Ovary (tissue), 3 donors: ENCODE measurements around the gene PTPN3.

Experiments used
- CTCF ChIP-seq, 3 donors: fragments of 450-650 bp in 2 of 3; fragments of 200-600 bp in 1 of 3; IDR thresholded peaks; one replicate each; pipeline versions ENCODE4 v1.5.1 to v1.8.0; 2016 to 2022; ENCODE audit warnings: antibody characterized with exemption in 3 of 3, mild to moderate bottlenecking in 1 of 3
- EP300 ChIP-seq: sonication (generic); formaldehyde crosslinking; IDR thresholded peaks from one replicate; pipeline ENCODE4 v1.6.1; 2017; ENCODE audit warnings: antibody characterized with exemption
- POLR2A ChIP-seq: fragments of 450-650 bp; IDR thresholded peaks from one replicate; pipeline ENCODE4 v1.6.1; 2017; ENCODE audit warnings: antibody characterized with exemption, mild to moderate bottlenecking, moderate library complexity
- donor health status: DM: no; HTN: no; CAD: no.

- TF ChIP-seq CTCF (IDR thresholded peaks at IDR 0.05) (no peak), EP300 (no peak), POLR2A (no peak)
Measured at GRCh38 chr9:109379513-109379912, 118.6 kb downstream of the PTPN3 start.
